ENCODE data around the gene GREM2. TPM values are rescaled to one million over a fixed set of nuclear protein-coding genes. Genes with fewer than 3 reads are reported as not detected.
A peak's percentile ranks its signal among the peaks of the same experiment; 100 is the strongest.

GREM2 gene
- total RNA-seq, result 1 to 10 TPM; 1.8 to 8.9 (median 3.3) TPM

DNA sequence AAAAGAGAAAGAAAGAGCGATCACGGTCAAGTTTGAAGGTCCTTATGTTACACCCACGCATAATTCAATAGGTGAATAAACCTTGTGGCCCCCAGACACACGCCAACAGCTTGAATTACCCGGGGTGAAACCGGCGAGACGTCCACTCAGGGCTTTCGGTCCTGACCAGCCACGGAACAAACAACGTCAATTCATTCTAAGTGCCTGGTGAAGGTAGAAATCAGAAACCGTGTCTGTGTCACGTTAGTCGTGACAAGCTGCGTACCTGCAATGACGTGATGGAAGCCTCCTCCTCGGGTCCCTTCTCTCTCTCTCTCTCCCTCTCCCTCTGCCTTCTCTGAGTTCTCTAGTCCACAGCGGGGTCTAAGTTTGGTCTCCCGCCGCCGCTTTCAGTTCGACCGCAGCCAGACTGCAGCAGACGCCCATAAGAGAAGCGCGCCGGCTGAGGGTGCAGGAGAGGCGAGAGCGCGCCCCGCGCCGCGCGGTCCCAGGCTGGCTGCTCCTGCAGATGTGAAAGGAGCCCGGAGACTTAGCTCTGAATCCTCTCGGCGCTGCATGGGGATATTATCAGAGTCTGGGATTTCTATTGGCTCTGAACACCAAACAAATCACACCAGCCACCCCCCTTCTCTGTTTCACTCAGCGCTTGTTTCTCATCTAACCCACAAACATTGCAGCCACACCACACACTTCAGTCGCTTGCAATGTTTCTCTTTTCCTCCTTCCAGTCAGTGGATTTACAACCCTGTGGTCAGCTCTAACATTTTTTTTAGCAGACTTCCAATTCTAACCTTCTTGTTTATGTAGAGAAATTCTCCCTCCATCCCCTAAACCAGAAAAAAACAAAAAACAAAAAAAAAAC lies at the start of gene GREM2:
GREM2 (minus strand) TSS at position 537 of the 862 bp plus-strand sequence. CDS start 118,680 bp downstream, outside the sequence.
- peak within 1 kb of the TSS; percentile 57 to 74 for H3K4me3 ChIP-seq
- peaks cover 0 to 18% (median 0%) of the 10 kb centered on the region in 3 donors for H3K4me1 ChIP-seq
- no peaks in the 10 kb centered on the region for H3K36me3 ChIP-seq
- no peaks in the 10 kb centered on the region for H3K9me3 ChIP-seq
- WGBS, 2 donors (ENCODE audit: low coverage in 1 of 2), result 0 to 1% methylated on average over 19 to 36 of the region's 40 CpGs
- H3K27ac ChIP-seq, result peak within 1 kb of the TSS in 2 of 4 donors; percentile 65 to 68
- peak; percentile 69 for ATAC-seq
- peaks cover 36% of the 10 kb centered on the region for H3K27me3 ChIP-seq
- TF ChIP-seq, protein P1, sequence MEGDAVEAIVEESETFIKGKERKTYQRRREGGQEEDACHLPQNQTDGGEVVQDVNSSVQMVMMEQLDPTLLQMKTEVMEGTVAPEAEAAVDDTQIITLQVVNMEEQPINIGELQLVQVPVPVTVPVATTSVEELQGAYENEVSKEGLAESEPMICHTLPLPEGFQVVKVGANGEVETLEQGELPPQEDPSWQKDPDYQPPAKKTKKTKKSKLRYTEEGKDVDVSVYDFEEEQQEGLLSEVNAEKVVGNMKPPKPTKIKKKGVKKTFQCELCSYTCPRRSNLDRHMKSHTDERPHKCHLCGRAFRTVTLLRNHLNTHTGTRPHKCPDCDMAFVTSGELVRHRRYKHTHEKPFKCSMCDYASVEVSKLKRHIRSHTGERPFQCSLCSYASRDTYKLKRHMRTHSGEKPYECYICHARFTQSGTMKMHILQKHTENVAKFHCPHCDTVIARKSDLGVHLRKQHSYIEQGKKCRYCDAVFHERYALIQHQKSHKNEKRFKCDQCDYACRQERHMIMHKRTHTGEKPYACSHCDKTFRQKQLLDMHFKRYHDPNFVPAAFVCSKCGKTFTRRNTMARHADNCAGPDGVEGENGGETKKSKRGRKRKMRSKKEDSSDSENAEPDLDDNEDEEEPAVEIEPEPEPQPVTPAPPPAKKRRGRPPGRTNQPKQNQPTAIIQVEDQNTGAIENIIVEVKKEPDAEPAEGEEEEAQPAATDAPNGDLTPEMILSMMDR (IDR thresholded peaks at IDR 0.05), result no peak
- peak; percentile 27 for TF ChIP-seq POLR2AphosphoS5 (IDR thresholded peaks at IDR 0.05)

DNA sequence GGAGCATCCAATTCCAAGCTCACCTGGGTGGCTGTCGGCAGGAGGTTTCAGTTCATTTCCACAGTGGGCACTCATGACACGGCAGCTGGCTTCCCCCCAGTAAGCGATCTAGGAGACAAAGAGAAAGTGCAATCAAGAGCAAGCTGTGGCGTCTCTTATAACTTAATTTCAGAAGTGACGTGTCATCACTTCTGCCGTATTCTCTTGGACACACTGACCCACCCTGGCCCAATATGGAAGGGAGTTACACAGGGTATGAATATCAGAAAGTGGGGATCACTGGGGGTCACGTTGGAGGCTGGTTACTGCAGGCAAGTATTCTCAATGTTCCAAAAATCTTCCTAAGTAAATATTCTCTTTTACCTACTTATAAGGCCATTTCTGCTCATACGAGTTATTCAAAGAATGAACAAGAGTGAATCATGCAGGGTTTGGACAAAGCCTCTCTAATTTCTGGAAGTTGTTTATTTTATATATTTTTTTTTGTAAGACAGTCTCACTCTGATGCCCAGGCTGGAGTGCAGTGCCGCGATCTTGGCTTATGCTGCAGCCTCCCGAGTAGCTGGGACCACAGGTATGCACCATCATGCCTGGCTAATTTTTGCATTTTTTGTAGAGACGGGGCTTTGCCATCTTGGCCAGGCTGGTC lies 46.5 kb upstream of the GREM2 start:
- Histone ChIP-seq H3K4me3 (no peak overlapping the region), H3K36me3 (no peaks in the 10 kb centered on the region), H3K27me3 (no peaks in the 10 kb centered on the region), H3K27ac (no peak overlapping the region), H3K9me3 (no peaks in the 10 kb centered on the region), H3K4me1 (no peaks in the 10 kb centered on the region)
- TF ChIP-seq POLR2AphosphoS5 (IDR thresholded peaks at IDR 0.05) (no peak), EP300 (IDR thresholded peaks at IDR 0.05) (no peak), POLR2A (IDR thresholded peaks at IDR 0.05) (no peak)
- TF ChIP-seq, protein P1 (IDR thresholded peaks at IDR 0.05), result no peak
- 68 to 72% methylated on average over 5 to 7 of the region's 12 CpGs for WGBS, 2 donors (ENCODE audit: low coverage in 1 of 2)
- ATAC-seq, result no peak

DNA sequence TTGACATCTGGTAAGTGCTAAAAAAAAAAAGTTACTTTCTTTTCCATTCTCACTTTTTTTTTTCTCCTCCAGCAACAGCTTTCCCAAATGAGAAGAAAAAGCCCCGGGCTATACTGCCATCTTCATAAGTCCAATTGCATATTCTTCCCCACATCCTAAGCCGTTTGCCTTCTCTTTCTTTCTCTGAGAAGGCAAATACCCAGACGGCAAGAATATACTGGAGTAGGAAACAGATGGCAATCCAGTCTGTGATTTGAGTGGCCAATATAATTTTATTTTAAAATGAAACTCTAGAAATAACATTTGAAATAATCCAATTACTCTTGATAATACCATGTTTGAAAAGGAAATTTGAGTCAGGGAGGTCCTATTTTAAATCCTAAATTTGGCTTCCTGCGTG lies 44.6 kb upstream of the GREM2 start:
- H3K9me3 ChIP-seq, result no peaks in the 10 kb centered on the region
- H3K4me1 ChIP-seq, result no peaks in the 10 kb centered on the region
- H3K36me3 ChIP-seq, result no peaks in the 10 kb centered on the region
- TF ChIP-seq, protein P1 (IDR thresholded peaks at IDR 0.05), result no peak
- no peak for TF ChIP-seq POLR2A (IDR thresholded peaks at IDR 0.05)
- TF ChIP-seq POLR2AphosphoS5 (IDR thresholded peaks at IDR 0.05), result no peak
- no peak for TF ChIP-seq EP300 (IDR thresholded peaks at IDR 0.05)
- 76 to 85% methylated on average over 4 of the region's 4 CpGs for WGBS, 2 donors (ENCODE audit: low coverage in 1 of 2)
- no peak overlapping the region for H3K4me3 ChIP-seq
- no peaks in the 10 kb centered on the region for H3K27me3 ChIP-seq
- no peak overlapping the region for H3K27ac ChIP-seq
- ATAC-seq, result no peak

GRCh38 chr1:240652961-240653409 lies 41.0 kb upstream of the GREM2 start:
- Histone ChIP-seq H3K9me3 (no peaks in the 10 kb centered on the region), H3K27me3 (no peaks in the 10 kb centered on the region), H3K4me1 (no peaks in the 10 kb centered on the region), H3K27ac (no peak overlapping the region), H3K36me3 (no peaks in the 10 kb centered on the region), H3K4me3 (no peak overlapping the region)
- 60 to 87% methylated on average over 1 to 3 of the region's 3 CpGs for WGBS, 2 donors (ENCODE audit: low coverage in 1 of 2)
- TF ChIP-seq POLR2A (IDR thresholded peaks at IDR 0.05) (no peak), EP300 (IDR thresholded peaks at IDR 0.05) (no peak), POLR2AphosphoS5 (IDR thresholded peaks at IDR 0.05) (no peak)
- TF ChIP-seq, protein P1 (IDR thresholded peaks at IDR 0.05), result no peak
- no peak for ATAC-seq

Data from gastroesophageal sphincter (tissue), 4 donors.